HFF-Myc (cell line): Measurements from ENCODE around the gene COL13A1.

Experiments
- DNase-seq: peaks from one replicate; pipeline ENCODE4 v3.0.0-alpha.2; 2011; ENCODE audit warnings: low read depth; ENCODE audit errors: extremely low read depth
- H3K4me3 ChIP-seq: replicated peaks from 2 replicates; pipeline ENCODE4 v1.5.1; 2011; ENCODE audit warnings: low read depth, mild to moderate bottlenecking, control low read depth, low read length
- TF ChIP-seq, protein P1 (sequence below): IDR thresholded peaks from 2 replicates; pipeline ENCODE4 v1.5.1; 2012; ENCODE audit warnings: mild to moderate bottlenecking, low read depth, low read length, control low read depth; ENCODE audit errors: missing control alignments

Gene COL13A1

DNA sequence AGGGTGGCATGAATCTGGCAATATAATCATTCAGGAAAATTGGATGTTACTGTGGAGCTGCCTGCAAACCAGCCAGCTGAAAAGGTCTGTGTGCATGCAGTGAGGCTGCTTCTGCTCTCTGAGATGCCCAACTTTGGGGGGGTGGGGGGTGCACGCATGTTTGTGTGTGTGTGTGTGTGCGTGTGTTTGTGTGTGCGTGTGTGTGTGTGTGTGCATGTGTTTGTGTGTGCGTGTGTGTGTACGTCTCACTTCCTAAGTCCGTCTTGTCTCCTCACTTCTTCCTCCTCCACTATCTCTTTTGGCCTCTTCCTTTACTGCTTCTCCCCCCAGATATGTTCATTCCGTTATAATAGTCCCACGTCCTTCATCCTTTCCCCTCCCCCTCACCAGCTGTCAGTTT, 148.1 kb downstream of the COL13A1 start:
- DNase-seq, result no peak
- TF ChIP-seq, protein P1, sequence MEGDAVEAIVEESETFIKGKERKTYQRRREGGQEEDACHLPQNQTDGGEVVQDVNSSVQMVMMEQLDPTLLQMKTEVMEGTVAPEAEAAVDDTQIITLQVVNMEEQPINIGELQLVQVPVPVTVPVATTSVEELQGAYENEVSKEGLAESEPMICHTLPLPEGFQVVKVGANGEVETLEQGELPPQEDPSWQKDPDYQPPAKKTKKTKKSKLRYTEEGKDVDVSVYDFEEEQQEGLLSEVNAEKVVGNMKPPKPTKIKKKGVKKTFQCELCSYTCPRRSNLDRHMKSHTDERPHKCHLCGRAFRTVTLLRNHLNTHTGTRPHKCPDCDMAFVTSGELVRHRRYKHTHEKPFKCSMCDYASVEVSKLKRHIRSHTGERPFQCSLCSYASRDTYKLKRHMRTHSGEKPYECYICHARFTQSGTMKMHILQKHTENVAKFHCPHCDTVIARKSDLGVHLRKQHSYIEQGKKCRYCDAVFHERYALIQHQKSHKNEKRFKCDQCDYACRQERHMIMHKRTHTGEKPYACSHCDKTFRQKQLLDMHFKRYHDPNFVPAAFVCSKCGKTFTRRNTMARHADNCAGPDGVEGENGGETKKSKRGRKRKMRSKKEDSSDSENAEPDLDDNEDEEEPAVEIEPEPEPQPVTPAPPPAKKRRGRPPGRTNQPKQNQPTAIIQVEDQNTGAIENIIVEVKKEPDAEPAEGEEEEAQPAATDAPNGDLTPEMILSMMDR, result no peak
- H3K4me3 ChIP-seq, result no peak overlapping the region

DNA sequence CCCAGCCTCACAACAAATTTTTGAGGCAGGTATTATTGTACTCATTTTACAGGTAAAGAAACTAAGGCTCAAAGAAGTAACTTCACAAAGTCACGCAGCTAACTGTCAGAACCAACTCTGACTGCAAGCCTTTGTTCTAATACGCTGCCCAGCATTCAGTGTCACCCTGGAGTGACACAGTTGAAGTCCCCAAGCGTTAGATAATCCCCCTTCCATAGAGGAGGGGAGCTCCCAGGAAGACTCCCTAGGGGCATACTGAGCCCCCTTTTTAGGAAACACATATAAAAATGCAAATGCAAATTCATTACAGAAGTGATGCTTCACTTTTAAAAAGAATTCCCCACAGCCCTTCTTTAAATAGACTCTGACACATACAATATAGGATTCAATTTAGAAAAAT, 150.0 kb downstream of the COL13A1 start:
- no peak overlapping the region for H3K4me3 ChIP-seq
- DNase-seq, result no peak
- TF ChIP-seq, protein P1, result no peak

DNA sequence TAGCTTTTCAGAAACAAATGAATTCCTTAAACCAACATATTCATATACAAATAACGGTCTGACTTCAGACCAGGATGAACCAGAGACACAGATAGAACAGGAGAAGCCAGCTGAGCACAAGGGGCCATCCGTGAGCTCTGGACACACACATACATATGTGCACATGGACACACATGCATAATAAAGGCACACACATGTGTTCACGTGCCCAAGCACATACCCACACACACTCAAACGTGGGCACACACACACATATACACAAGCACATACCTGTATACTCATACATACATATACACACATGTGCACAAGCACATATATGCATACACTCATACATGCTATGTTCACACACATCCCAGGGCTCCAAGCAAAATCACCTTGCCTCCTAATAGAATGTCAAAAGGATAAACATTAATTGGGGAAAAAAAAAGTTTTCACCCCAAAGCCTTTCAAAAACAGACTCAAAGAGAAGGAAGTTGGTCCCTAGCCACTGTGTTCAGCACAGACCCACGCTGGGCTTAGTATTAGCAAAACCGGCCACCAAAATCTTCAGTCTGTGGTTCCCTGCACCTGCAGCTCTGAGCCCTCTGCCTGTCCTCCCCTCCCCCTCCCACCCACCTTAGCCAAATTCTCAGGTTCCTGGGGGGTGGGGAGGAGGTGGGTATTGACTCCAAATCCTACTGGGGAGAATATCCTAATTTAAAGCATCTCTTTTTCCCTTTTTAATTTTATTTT, 150.5 kb downstream of the COL13A1 start:
- no peak for DNase-seq
- no peak overlapping the region for H3K4me3 ChIP-seq
- TF ChIP-seq, protein P1, result no peak

DNA sequence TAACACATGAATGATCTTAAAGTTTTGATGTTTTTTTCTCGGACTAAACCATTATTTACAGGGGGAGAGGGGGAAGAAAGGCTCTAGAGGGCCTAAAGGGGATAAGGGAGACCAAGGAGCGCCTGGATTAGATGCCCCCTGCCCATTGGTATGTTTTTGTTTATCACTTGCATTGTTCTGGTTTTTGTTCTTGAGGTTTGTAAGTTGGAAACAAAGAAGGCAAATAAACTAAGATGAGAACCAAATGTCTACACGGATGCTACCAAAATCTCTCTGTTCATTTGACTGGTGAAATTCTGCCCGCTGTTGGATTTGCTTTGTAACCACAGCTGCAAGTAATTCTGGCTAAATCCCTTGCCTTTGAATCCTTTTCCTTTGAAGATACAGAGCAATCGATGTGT, 151.1 kb downstream of the COL13A1 start:
- TF ChIP-seq, protein P1, result no peak
- peak; percentile 22 for DNase-seq
- H3K4me3 ChIP-seq, result no peak overlapping the region

DNA sequence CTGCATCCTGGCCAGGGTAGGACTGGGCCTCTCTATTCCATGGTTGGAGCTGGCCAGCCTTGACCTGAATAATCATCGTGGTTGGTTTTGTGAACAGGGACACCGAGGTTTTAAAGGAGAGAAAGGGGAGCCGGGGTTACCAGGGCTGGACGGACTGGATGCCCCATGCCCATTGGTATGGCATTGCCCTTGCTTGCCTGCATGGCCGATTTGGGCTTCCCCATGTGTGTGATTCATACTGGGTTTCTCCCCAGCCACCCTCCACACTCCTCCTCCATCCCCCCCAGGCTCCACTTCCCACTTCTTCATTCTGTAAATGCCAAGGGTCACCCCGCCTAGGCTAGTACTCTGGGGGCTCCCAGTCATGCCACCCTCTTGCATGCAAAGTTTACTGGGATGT, 152.1 kb downstream of the COL13A1 start:
- DNase-seq, result no peak
- TF ChIP-seq, protein P1, result no peak
- no peak overlapping the region for H3K4me3 ChIP-seq

DNA sequence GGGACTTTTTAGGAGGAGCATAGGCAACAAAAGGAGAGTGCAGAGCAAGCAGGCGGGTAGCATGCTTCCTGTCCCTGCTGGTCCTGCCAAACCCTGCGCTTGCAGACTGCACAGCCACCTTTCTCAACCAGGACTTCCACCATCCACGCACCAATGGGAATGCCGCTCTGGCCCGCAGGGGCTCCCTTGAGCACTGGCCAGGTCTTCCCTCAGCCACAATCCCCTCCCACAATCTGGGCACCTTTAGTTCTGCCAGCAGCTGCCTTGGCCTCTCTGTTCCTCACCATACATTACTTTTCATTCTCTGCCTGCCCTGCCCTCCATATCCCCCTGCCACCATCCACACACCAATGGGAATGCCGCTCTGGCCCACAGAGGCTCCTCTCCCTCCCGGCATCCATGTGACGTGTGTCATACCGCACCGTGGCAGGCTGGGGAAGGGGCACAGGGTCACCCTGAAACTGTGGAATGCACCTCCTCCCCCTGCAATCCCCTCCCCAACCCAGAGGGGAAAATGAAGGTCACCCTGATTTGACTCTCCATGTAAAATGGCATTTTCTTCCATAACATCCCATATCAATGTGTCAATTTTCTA, 153.6 kb downstream of the COL13A1 start:
- no peak for DNase-seq
- H3K4me3 ChIP-seq, result no peak overlapping the region
- TF ChIP-seq, protein P1, result no peak
